Thyroid gland (tissue), 4 donors: ENCODE data around the gene NELL2. TPM values are rescaled to one million over a fixed set of nuclear protein-coding genes. Genes with fewer than 3 reads are reported as not detected.

Source experiments
- DNase-seq, 2 donors: peaks; one replicate each; pipeline ENCODE4 v3.0.0-alpha.2; 2019
- H3K27ac ChIP-seq, 3 donors: fragments of 200-600 bp; sonication (generic); 1 replicate in 2 of 3; 2 replicates in 1 of 3; pipeline ENCODE4 v1.5.1; 2016 to 2019; ENCODE audit warnings: mild to moderate bottlenecking in 1 of 3, moderate library complexity in 1 of 3
- H3K27me3 ChIP-seq: fragments of 200-600 bp; sonication (generic); one replicate; pipeline ENCODE4 v1.5.1; 2019
- H3K36me3 ChIP-seq, 2 donors: fragments of 200-600 bp; sonication (generic); one replicate each; pipeline ENCODE4 v1.5.1; 2016 to 2019
- H3K4me1 ChIP-seq, 2 donors: fragments of 200-600 bp; sonication (generic); one replicate each; pipeline ENCODE4 v1.5.1; 2017 to 2019
- H3K4me3 ChIP-seq, 3 donors: fragments of 200-600 bp; sonication (generic); replicated peaks in 1 of 3; 1 replicate in 2 of 3; 2 replicates in 1 of 3; pipeline ENCODE4 v1.5.1; 2016; ENCODE audit warnings: mild to moderate bottlenecking in 1 of 3
- H3K9me3 ChIP-seq: fragments of 200-600 bp; sonication (generic); one replicate; pipeline ENCODE4 v1.5.1; 2017
- CTCF ChIP-seq, 6 experiments: fragments of 200-600 bp in 3 of 6; fragments of 450-650 bp in 3 of 6; sonication (generic) in 3 of 6; IDR thresholded peaks; one replicate each; pipeline ENCODE4 v1.5.1; 2016 to 2019; ENCODE audit warnings: antibody characterized with exemption in 6 of 6, mild to moderate bottlenecking in 2 of 6, inconsistent platforms in 1 of 6, moderate library complexity in 1 of 6
- POLR2A ChIP-seq, 2 donors: fragments of 450-650 bp; IDR thresholded peaks; one replicate each; pipeline ENCODE4 v1.6.1; 2017; ENCODE audit warnings: antibody characterized with exemption in 2 of 2, mild to moderate bottlenecking in 2 of 2, moderate library complexity in 1 of 2
- WGBS, 2 donors: methylation state at CpG; one replicate each; pipeline ENCODE4 v1.1.5; 2017; 5-methylcytosine and 5-hydroxymethylcytosine counted together
- intact Hi-C: fragments of 100-400 bp; cut with DNase I; formaldehyde crosslinking; loops from one replicate; pipeline ENCODE4 v1.15.1; 2023
- total RNA-seq, 4 donors: library from RNA; depleted of rRNA; stranded (reverse); fragments of >200 nt; gene quantifications; one replicate each; pipeline ENCODE4 v1.2.3, GENCODE V29; 2016

Gene NELL2
- total RNA-seq, 4 donors from 2014 or later: 22.2 to 32.0 (median 26.5) TPM

GRCh38 chr12:44523828-44524227 lies 352.3 kb downstream of the NELL2 start:
- no peaks in the 10 kb centered on the region for H3K27me3 ChIP-seq
- H3K4me3 ChIP-seq: no peak overlapping the region
- DNase-seq: no peak
- H3K36me3 ChIP-seq: no peaks in the 10 kb centered on the region
- H3K27ac ChIP-seq: peak overlapping the region; percentile 76 to 90 (median 78)
- peaks cover 27 to 33% of the 10 kb centered on the region in 2 donors for H3K4me1 ChIP-seq
- no peaks in the 10 kb centered on the region for H3K9me3 ChIP-seq
- intact Hi-C loops: no loop called here
- 49 to 77% methylated on average over 2 of the region's 2 CpGs for WGBS, 2 donors
- TF ChIP-seq CTCF (IDR thresholded peaks at IDR 0.05): no peak
- TF ChIP-seq POLR2A (IDR thresholded peaks at IDR 0.05): no peak

GRCh38 chr12:44521702-44522101 lies 354.4 kb downstream of the NELL2 start:
- WGBS, 2 donors: 90 to 98% methylated on average over 3 of the region's 3 CpGs
- TF ChIP-seq CTCF (IDR thresholded peaks at IDR 0.05) (no peak), POLR2A (IDR thresholded peaks at IDR 0.05) (no peak)
- H3K27me3 ChIP-seq: no peaks in the 10 kb centered on the region

GRCh38 chr12:44519931-44520330 lies 356.2 kb downstream of the NELL2 start:
- no peak for DNase-seq
- no peak overlapping the region for H3K4me3 ChIP-seq
- WGBS, 2 donors: 85 to 96% methylated on average over 6 of the region's 6 CpGs
- intact Hi-C loops: no loop called here
- H3K27ac ChIP-seq: no peak overlapping the region
- no peaks in the 10 kb centered on the region for H3K9me3 ChIP-seq
- no peak for TF ChIP-seq CTCF (IDR thresholded peaks at IDR 0.05)
- TF ChIP-seq POLR2A (IDR thresholded peaks at IDR 0.05): no peak
- no peaks in the 10 kb centered on the region for H3K27me3 ChIP-seq
- H3K36me3 ChIP-seq: no peaks in the 10 kb centered on the region
- H3K4me1 ChIP-seq: peaks cover 2 to 13% of the 10 kb centered on the region in 2 donors

More at GRCh38 chr12:44521702-44522101, 354.4 kb downstream of the NELL2 start:
- no peak overlapping the region for H3K27ac ChIP-seq
- no peaks in the 10 kb centered on the region for H3K36me3 ChIP-seq
- intact Hi-C loops: no loop called here
- peaks cover 18 to 27% of the 10 kb centered on the region in 2 donors for H3K4me1 ChIP-seq
- H3K9me3 ChIP-seq: no peaks in the 10 kb centered on the region
- DNase-seq: no peak
- H3K4me3 ChIP-seq: no peak overlapping the region

GRCh38 chr12:44511289-44511688 lies 364.8 kb downstream of the NELL2 start:
- no peak for DNase-seq
- H3K4me1 ChIP-seq: peaks cover 23 to 25% of the 10 kb centered on the region in 2 donors
- TF ChIP-seq CTCF (IDR thresholded peaks at IDR 0.05) (no peak), POLR2A (IDR thresholded peaks at IDR 0.05) (no peak)
- H3K36me3 ChIP-seq: no peaks in the 10 kb centered on the region
- peak overlapping the region; percentile 41 to 64 (median 50) for H3K27ac ChIP-seq
- intact Hi-C loops: no loop called here
- no peaks in the 10 kb centered on the region for H3K9me3 ChIP-seq
- no peak overlapping the region for H3K4me3 ChIP-seq
- H3K27me3 ChIP-seq: no peaks in the 10 kb centered on the region

- no peak for DNase-seq
- no peak for TF ChIP-seq POLR2A (IDR thresholded peaks at IDR 0.05)
- TF ChIP-seq CTCF (IDR thresholded peaks at IDR 0.05): no peak
- 76 to 93% methylated on average over 2 of the region's 2 CpGs for WGBS, 2 donors
- Histone ChIP-seq H3K4me1 (peaks cover 23 to 25% of the 10 kb centered on the region in 2 donors), H3K4me3 (no peak overlapping the region), H3K27ac (peak overlapping the region in 2 of 3 donors; percentile 41 to 50), H3K36me3 (no peaks in the 10 kb centered on the region), H3K9me3 (no peaks in the 10 kb centered on the region), H3K27me3 (no peaks in the 10 kb centered on the region)
- intact Hi-C loops: no loop called here
Observed at GRCh38 chr12:44510510-44510909, 365.6 kb downstream of the NELL2 start.
